OCI-LY7 (cell line): ENCODE measurements around the gene LDHD. TPM values are rescaled to one million over a fixed set of nuclear protein-coding genes. Genes with fewer than 3 reads are reported as not detected.

Experiments
- BruUV-seq: library from RNA; stranded (reverse); fragments of 400-500 nt; replicated peaks from 2 replicates; lab custom pipeline; 2021; lab: Mats Ljungman, UMichigan
- CTCF ChIA-PET: fragments of 300-600 bp; sonication (Branson Sonifier 250); formaldehyde crosslinking; loops from one replicate; lab custom pipeline; 2022; ENCODE audit warnings: antibody characterized with exemption; ENCODE audit not compliant: unreplicated experiment; lab: Charles Lee
- POLR2A ChIA-PET: fragments of 300-600 bp; sonication (Branson Sonifier 250); formaldehyde crosslinking; loops from one replicate; lab custom pipeline; 2022; ENCODE audit warnings: antibody characterized with exemption; lab: Charles Lee
- DNase-seq: peaks from one replicate; pipeline ENCODE4 v3.0.0-alpha.2; 2015; ENCODE audit warnings: low spot score
- H2AFZ ChIP-seq: fragments of 200-600 bp; sonication (generic), shearing (Covaris generic); 2 replicates; pipeline ENCODE4 v1.6.1; 2014; ENCODE audit warnings: mild to moderate bottlenecking, antibody characterized with exemption, low read length, moderate library complexity
- H3K27ac ChIP-seq: fragments of 200-600 bp; sonication (generic); 2 replicates; pipeline ENCODE4 v1.5.1; 2014; ENCODE audit warnings: mixed run types, low read depth, mild to moderate bottlenecking, moderate library complexity, low read length, inconsistent platforms; ENCODE audit not compliant: poor library complexity, severe bottlenecking
- H3K36me3 ChIP-seq: fragments of 200-600 bp; sonication (generic); 2 replicates; pipeline ENCODE4 v1.6.1; 2014; ENCODE audit warnings: mild to moderate bottlenecking, antibody characterized with exemption, low read length, moderate library complexity, mixed read lengths; ENCODE audit not compliant: insufficient read depth
- H3K4me1 ChIP-seq: fragments of 200-600 bp; sonication (generic); 2 replicates; pipeline ENCODE4 v1.5.1; 2014; ENCODE audit warnings: mild to moderate bottlenecking, low read length; ENCODE audit not compliant: insufficient read depth, poor library complexity, severe bottlenecking
- H3K4me2 ChIP-seq: fragments of 200-600 bp; sonication (generic); 2 replicates; pipeline ENCODE4 v1.6.1; 2014; ENCODE audit warnings: mild to moderate bottlenecking, low read length
- H3K4me3 ChIP-seq: fragments of 200-600 bp; sonication (generic); 2 replicates; pipeline ENCODE4 v1.5.1; 2014; ENCODE audit warnings: mild to moderate bottlenecking, low read depth, low read length; ENCODE audit not compliant: poor library complexity, severe bottlenecking
- H3K79me2 ChIP-seq: fragments of 200-600 bp; sonication (generic); 2 replicates; pipeline ENCODE4 v1.6.1; 2016; ENCODE audit warnings: low read depth, mild to moderate bottlenecking, low read length, moderate library complexity, mixed read lengths; ENCODE audit not compliant: insufficient read depth
- H3K9me2 ChIP-seq: fragments of 200-600 bp; sonication (generic); 2 replicates; pipeline ENCODE4 v1.6.1; 2016; ENCODE audit warnings: mild to moderate bottlenecking, low read length, mixed read lengths; ENCODE audit not compliant: insufficient read depth
- H3K9me3 ChIP-seq: fragments of 200-600 bp; sonication (generic); 2 replicates; pipeline ENCODE4 v1.6.1; 2014; ENCODE audit warnings: mild to moderate bottlenecking, mixed run types, low read length, mixed read lengths
- H4K20me1 ChIP-seq: fragments of 200-600 bp; sonication (generic); 2 replicates; pipeline ENCODE4 v1.6.1; 2014; ENCODE audit warnings: mild to moderate bottlenecking, antibody characterized with exemption, low read length, moderate library complexity, mixed read lengths; ENCODE audit not compliant: insufficient read depth
- CTCF ChIP-seq: fragments of 200-600 bp; sonication (generic); conservative IDR thresholded peaks from 2 replicates; pipeline ENCODE4 v1.5.1; 2014; ENCODE audit warnings: mild to moderate bottlenecking, antibody characterized with exemption, low read length, moderate library complexity, mixed read lengths
- EZH2phosphoT487 ChIP-seq: fragments of 200-600 bp; sonication (generic); IDR thresholded peaks from 2 replicates; pipeline ENCODE4 v1.6.1; 2018; ENCODE audit warnings: low read depth, borderline replicate concordance, mild to moderate bottlenecking, mixed run types, antibody characterized with exemption, low read length, moderate library complexity, mixed read lengths
- intact Hi-C: fragments of 100-400 bp; cut with micrococcal nuclease; formaldehyde crosslinking; loops from one replicate; pipeline ENCODE4 v1.10.0; 2022; ENCODE audit not compliant: unreplicated experiment
- total RNA-seq, 2 experiments: library from RNA; depleted of rRNA in 1 of 2; stranded (reverse); fragments of >200 nt in 1 of 2; shearing (Covaris generic) in 1 of 2; gene quantifications; 2 replicates each; pipeline ENCODE4 v1.2.3, GENCODE V29; 2014 to 2022

The LDHD gene
- total RNA-seq, 2 experiments from 2014 or later: 0.09 to 0.48 TPM

GRCh38 chr16:75138636-75139035, 22.1 kb upstream of the LDHD start:
- H3K27ac ChIP-seq: no peak overlapping the region
- no TSS peak for BruUV-seq
- H3K4me3 ChIP-seq: no peak overlapping the region
- peaks cover 17% of the 10 kb centered on the region for H3K4me1 ChIP-seq
- no peaks in the 10 kb centered on the region for H3K79me2 ChIP-seq
- no peaks in the 10 kb centered on the region for H3K36me3 ChIP-seq
- no peak overlapping the region for H3K4me2 ChIP-seq
- H3K9me3 ChIP-seq: no peaks in the 10 kb centered on the region
- H4K20me1 ChIP-seq: no peaks in the 10 kb centered on the region
- ChIA-PET CTCF (interaction anchor here (0.8 kb wide), 1 partner anchor 28 kb away, joined by 3 read pairs; no protein-coding TSS in a partner anchor), POLR2A (interaction anchor here (1.0 to 2.6 kb wide), 2 partner anchors 10 to 28 kb away, joined by 5 to 8 read pairs; no protein-coding TSS in a partner anchor)
- intact Hi-C loops: no loop called here
- no peak for DNase-seq
- TF ChIP-seq CTCF (no peak), EZH2phosphoT487 (no peak)
- no peaks in the 10 kb centered on the region for H3K9me2 ChIP-seq
- no peak overlapping the region; the same call in 1 of the 2 replicates for H2AFZ ChIP-seq

- ChIA-PET CTCF (interaction anchor here (0.5 to 0.8 kb wide), 2 partner anchors 27 to 122 kb away, joined by 3 to 4 read pairs; no protein-coding TSS in a partner anchor), POLR2A (interaction anchor here (1.0 kb wide), 1 partner anchor 10 kb away, joined by 5 read pairs; no protein-coding TSS in a partner anchor)
- intact Hi-C loops: no loop called here
- Histone ChIP-seq H2AFZ (no peak overlapping the region; the same call in 1 of the 2 replicates), H3K9me2 (no peaks in the 10 kb centered on the region), H3K36me3 (no peaks in the 10 kb centered on the region), H3K9me3 (no peaks in the 10 kb centered on the region), H3K4me2 (no peak overlapping the region), H3K4me1 (peaks cover 17% of the 10 kb centered on the region), H3K27ac (no peak overlapping the region), H3K4me3 (no peak overlapping the region), H3K79me2 (no peaks in the 10 kb centered on the region), H4K20me1 (no peaks in the 10 kb centered on the region)
- TF ChIP-seq EZH2phosphoT487: no peak
- TF ChIP-seq CTCF: no peak
- BruUV-seq: no TSS peak
- no peak for DNase-seq
Measured at GRCh38 chr16:75138233-75138632, 21.7 kb upstream of the LDHD start.

- BruUV-seq: no TSS peak
- H4K20me1 ChIP-seq: no peaks in the 10 kb centered on the region
- H3K9me3 ChIP-seq: peaks cover 18% of the 10 kb centered on the region
- no peak for DNase-seq
- H2AFZ ChIP-seq: no peak overlapping the region
- H3K4me2 ChIP-seq: no peak overlapping the region
- no peaks in the 10 kb centered on the region for H3K4me1 ChIP-seq
- no peak overlapping the region for H3K4me3 ChIP-seq
- no peak overlapping the region for H3K27ac ChIP-seq
- POLR2A ChIA-PET: interaction anchor here (0.8 to 1.2 kb wide), 2 partner anchors 11 to 226 kb away, joined by 3 to 4 read pairs; no protein-coding TSS in a partner anchor
- no peaks in the 10 kb centered on the region for H3K79me2 ChIP-seq
- no peaks in the 10 kb centered on the region for H3K36me3 ChIP-seq
- no peaks in the 10 kb centered on the region for H3K9me2 ChIP-seq
- CTCF ChIA-PET: interaction anchor here (0.6 kb wide), 1 partner anchor 314 kb away, joined by 3 read pairs; no protein-coding TSS in a partner anchor
- TF ChIP-seq CTCF (no peak), EZH2phosphoT487 (no peak)
- intact Hi-C loops: no loop called here
Measured at GRCh38 chr16:75131081-75131480, 14.5 kb upstream of the LDHD start.
